HepG2 (cell line): Measurements from ENCODE around the gene SPNS3. TPM values are rescaled to one million over a fixed set of nuclear protein-coding genes. Genes with fewer than 3 reads are reported as not detected.
A peak's percentile ranks its signal among the peaks of the same experiment; 100 is the strongest.

Experiments used
- AHR ChIP-seq: IDR thresholded peaks from 2 replicates; pipeline ENCODE4 v1.6.1; 2018; ENCODE audit warnings: missing genetic modification reagents, missing compliant biosample characterization
- BHLHE40 ChIP-seq: IDR thresholded peaks from 2 replicates; pipeline ENCODE4 v1.6.1; 2011; ENCODE audit warnings: low read length, improper control_type of control experiment
- BRCA1 ChIP-seq: sonication (generic); formaldehyde crosslinking; IDR thresholded peaks from 2 replicates; pipeline ENCODE4 v1.4.0; 2020; ENCODE audit warnings: missing genetic modification reagents
- CENPT ChIP-seq: sonication (generic); formaldehyde crosslinking; IDR thresholded peaks from 2 replicates; pipeline ENCODE4 v1.8.0; 2022; ENCODE audit warnings: low read depth, mild to moderate bottlenecking, moderate library complexity, missing genetic modification reagents
- CREB1 ChIP-seq, 2 experiments: fragments of 450-650 bp in 1 of 2; IDR thresholded peaks; 2 replicates each; pipeline ENCODE4 v1.6.1; 2016 to 2017; ENCODE audit warnings: control low read depth in 1 of 2, mild to moderate bottlenecking in 1 of 2, missing compliant biosample characterization in 1 of 2, missing genetic modification characterization in 1 of 2
- FOXO1 ChIP-seq: sonication (generic); formaldehyde crosslinking; IDR thresholded peaks from 2 replicates; pipeline ENCODE4 v1.4.0; 2020; ENCODE audit warnings: missing genetic modification reagents
- HCFC1 ChIP-seq: fragments of 150-350 bp; IDR thresholded peaks from 2 replicates; pipeline ENCODE4 v1.6.1; 2014; ENCODE audit warnings: low read depth, low read length
- IKZF4 ChIP-seq: sonication (generic); formaldehyde crosslinking; IDR thresholded peaks from 2 replicates; pipeline ENCODE4 v1.5.1; 2020; ENCODE audit warnings: borderline replicate concordance, mild to moderate bottlenecking, low read depth, missing genetic modification reagents; ENCODE audit errors: not compliant biosample characterization
- KAT7 ChIP-seq: IDR thresholded peaks from 2 replicates; pipeline ENCODE4 v1.6.1; 2018; ENCODE audit warnings: borderline replicate concordance, missing compliant biosample characterization
- KLF11 ChIP-seq: IDR thresholded peaks from 2 replicates; pipeline ENCODE4 v1.6.1; 2016; ENCODE audit warnings: missing compliant biosample characterization
- MBNL3 ChIP-seq: fragments of 250-450 bp; sonication (Bioruptor Pico); conservative IDR thresholded peaks from 2 replicates; pipeline ENCODE4 v1.8.0; 2022; ENCODE audit warnings: mild to moderate bottlenecking, inconsistent platforms
- NAIF1 ChIP-seq: sonication (generic); formaldehyde crosslinking; IDR thresholded peaks from 2 replicates; pipeline ENCODE4 v1.5.0; 2020; ENCODE audit warnings: mild to moderate bottlenecking, missing genetic modification reagents, borderline replicate concordance
- NBN ChIP-seq: fragments of 450-650 bp; conservative IDR thresholded peaks from 2 replicates; pipeline ENCODE4 v1.6.1; 2017
- NR1H2 ChIP-seq: sonication (generic); formaldehyde crosslinking; IDR thresholded peaks from 2 replicates; pipeline ENCODE4 v1.8.1; 2022; ENCODE audit warnings: low read depth, missing genetic modification reagents, borderline replicate concordance
- PAF1 ChIP-seq: IDR thresholded peaks from 2 replicates; pipeline ENCODE4 v1.6.1; 2016; ENCODE audit warnings: missing genetic modification reagents, missing compliant biosample characterization
- PHF5A ChIP-seq: IDR thresholded peaks from one replicate; pipeline ENCODE4 v1.6.1; 2018; ENCODE audit warnings: low read depth, missing genetic modification reagents; ENCODE audit not compliant: unreplicated experiment
- PTBP1 ChIP-seq: fragments of 200-400 bp; formaldehyde crosslinking; IDR thresholded peaks from 2 replicates; pipeline ENCODE4 v1.6.1; 2018; ENCODE audit warnings: low read length, low read depth; ENCODE audit not compliant: poor library complexity, severe bottlenecking
- RFX3 ChIP-seq: IDR thresholded peaks from 2 replicates; pipeline ENCODE4 v1.6.1; 2016; ENCODE audit warnings: missing biosample characterization, missing genetic modification reagents
- XRCC5 ChIP-seq: fragments of 200-400 bp; formaldehyde crosslinking; optimal IDR thresholded peaks from 2 replicates; pipeline ENCODE3; 2017; ENCODE audit warnings: mild to moderate bottlenecking, low read length
- ZBTB38 ChIP-seq: sonication (generic); formaldehyde crosslinking; IDR thresholded peaks from 2 replicates; pipeline ENCODE4 v1.5.1; 2020; ENCODE audit warnings: mild to moderate bottlenecking, missing genetic modification reagents
- ZIK1 ChIP-seq: sonication (generic); formaldehyde crosslinking; IDR thresholded peaks from 2 replicates; pipeline ENCODE4 v1.5.0; 2020; ENCODE audit warnings: mild to moderate bottlenecking, low read depth, missing genetic modification reagents, borderline replicate concordance
- ZNF282 ChIP-seq: fragments of 450-650 bp; IDR thresholded peaks from 2 replicates; pipeline ENCODE4 v1.6.1; 2018; ENCODE audit not compliant: partially characterized antibody
- ZNF317 ChIP-seq: sonication (generic); formaldehyde crosslinking; IDR thresholded peaks from 2 replicates; pipeline ENCODE4 v1.5.0; 2020; ENCODE audit warnings: mild to moderate bottlenecking, missing genetic modification reagents
- ZNF382 ChIP-seq: sonication (generic); formaldehyde crosslinking; IDR thresholded peaks from 2 replicates; pipeline ENCODE4 v1.5.0; 2020; ENCODE audit warnings: missing genetic modification reagents, mild to moderate bottlenecking, borderline replicate concordance
- ZNF552 ChIP-seq: sonication (generic); formaldehyde crosslinking; IDR thresholded peaks from 2 replicates; pipeline ENCODE4 v1.9.0; 2022; ENCODE audit warnings: missing genetic modification reagents, mild to moderate bottlenecking, borderline replicate concordance
- ZNF605 ChIP-seq: sonication (generic); formaldehyde crosslinking; IDR thresholded peaks from 2 replicates; pipeline ENCODE4 v1.8.0; 2022; ENCODE audit warnings: mild to moderate bottlenecking, missing genetic modification reagents
- ZNF674 ChIP-seq: sonication (generic); formaldehyde crosslinking; IDR thresholded peaks from 2 replicates; pipeline ENCODE4 v1.5.0; 2020; ENCODE audit warnings: low read depth, mild to moderate bottlenecking, missing genetic modification reagents
- ZNF709 ChIP-seq: sonication (generic); formaldehyde crosslinking; IDR thresholded peaks from 2 replicates; pipeline ENCODE4 v1.5.0; 2020; ENCODE audit warnings: mild to moderate bottlenecking, missing genetic modification reagents
- ZSCAN12 ChIP-seq: sonication (generic); formaldehyde crosslinking; IDR thresholded peaks from 2 replicates; pipeline ENCODE4 v1.9.0; 2021; ENCODE audit warnings: mild to moderate bottlenecking, missing genetic modification reagents
- ZSCAN21 ChIP-seq: sonication (generic); formaldehyde crosslinking; IDR thresholded peaks from 2 replicates; pipeline ENCODE4 v1.8.0; 2022; ENCODE audit warnings: mild to moderate bottlenecking, missing genetic modification reagents, moderate library complexity, borderline replicate concordance
- polyA plus RNA-seq, 8 experiments: library from polyadenylated mRNA; depleted of rRNA in 3 of 8; stranded (reverse) in 7 of 8; unstranded in 1 of 8; fragments of >200 nt; fragmentation: Illumina TruSeq in 4 of 8; extraction: Trizol in 4 of 8; gene quantifications; 2 replicates each; pipeline versions ENCODE4 v1.2.1 to v1.2.3, GENCODE V29; 2011 to 2016; ENCODE audit warnings: low read depth in 4 of 8, missing spikeins in 1 of 8, mixed read lengths in 1 of 8; ENCODE audit not compliant: insufficient read depth in 1 of 8
- total RNA-seq, 5 experiments: library from RNA; depleted of rRNA; stranded (reverse); fragments of >200 nt; fragmentation: Illumina TruSeq; extraction: Trizol; gene quantifications; 2 replicates each; pipeline ENCODE4 v1.2.3, GENCODE V29; 2016; ENCODE audit warnings: low read depth in 1 of 5
- TF ChIP-seq, protein P1 (sequence below): IDR thresholded peaks from 2 replicates; pipeline ENCODE4 v1.6.1; 2016; ENCODE audit warnings: control low read depth
- TF ChIP-seq, protein P2 (sequence below): sonication (generic); formaldehyde crosslinking; IDR thresholded peaks from 2 replicates; pipeline ENCODE4 v1.4.0; 2020; ENCODE audit warnings: mild to moderate bottlenecking, missing genetic modification reagents

Gene SPNS3
- total and polyA plus RNA-seq, 2 of the 13 experiments (the other 11 are each of a cell fraction or from before 2014, with no cell fraction given): not detected

DNA sequence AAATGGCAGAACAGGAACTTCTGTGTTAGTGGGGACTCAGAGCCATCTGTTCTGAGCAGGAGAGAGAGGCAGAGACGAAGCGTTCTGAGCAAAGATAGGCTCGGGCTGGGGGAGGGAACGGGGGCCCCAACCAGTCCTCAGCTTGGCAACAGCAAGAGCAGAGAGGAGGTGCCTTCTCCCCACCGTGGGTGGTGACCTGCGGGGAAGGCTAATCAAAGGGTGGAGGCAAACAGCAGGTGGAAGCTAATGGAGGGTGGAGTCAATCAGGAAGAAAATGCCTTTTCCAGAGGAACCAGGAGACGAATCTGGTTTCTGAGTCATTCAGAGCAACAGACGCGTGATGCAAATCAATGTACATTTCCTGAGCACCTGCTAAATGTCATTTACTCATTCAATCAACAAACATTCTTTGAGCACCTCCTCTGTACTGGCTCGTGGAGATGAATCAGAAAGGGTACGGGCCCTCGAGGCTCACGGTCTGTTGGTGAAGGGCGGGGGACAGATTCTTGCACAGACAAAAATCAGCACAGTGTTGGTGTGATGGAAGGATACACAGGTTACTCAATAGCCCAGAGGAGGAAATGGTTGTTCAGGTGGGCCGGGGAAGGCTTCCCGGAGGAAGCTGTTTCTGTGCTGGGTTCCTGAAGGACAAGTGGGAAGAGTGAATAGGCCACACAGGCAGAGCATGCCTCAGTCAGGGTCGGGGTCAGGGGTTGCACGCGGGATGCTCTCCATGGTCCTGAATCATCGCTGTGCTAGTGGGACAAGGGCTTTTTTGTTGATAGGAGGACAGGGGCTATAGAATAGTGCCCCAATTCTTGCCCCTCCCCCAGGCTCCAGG, 59.2 kb downstream of the SPNS3 start (continued):
- TF ChIP-seq, protein P1, sequence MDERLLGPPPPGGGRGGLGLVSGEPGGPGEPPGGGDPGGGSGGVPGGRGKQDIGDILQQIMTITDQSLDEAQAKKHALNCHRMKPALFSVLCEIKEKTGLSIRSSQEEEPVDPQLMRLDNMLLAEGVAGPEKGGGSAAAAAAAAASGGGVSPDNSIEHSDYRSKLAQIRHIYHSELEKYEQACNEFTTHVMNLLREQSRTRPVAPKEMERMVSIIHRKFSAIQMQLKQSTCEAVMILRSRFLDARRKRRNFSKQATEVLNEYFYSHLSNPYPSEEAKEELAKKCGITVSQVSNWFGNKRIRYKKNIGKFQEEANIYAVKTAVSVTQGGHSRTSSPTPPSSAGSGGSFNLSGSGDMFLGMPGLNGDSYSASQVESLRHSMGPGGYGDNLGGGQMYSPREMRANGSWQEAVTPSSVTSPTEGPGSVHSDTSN: no peak
- TF ChIP-seq ZNF674 (CRISPR knock-in tag): no peak
- 0 out of 2 replicates have a peak, but pooled peaks have one; percentile 54 for TF ChIP-seq ZNF317
- TF ChIP-seq BHLHE40: peak; percentile 92
- no peak for TF ChIP-seq RFX3 (CRISPR knock-in tag)
- TF ChIP-seq NBN: no peak
- TF ChIP-seq ZSCAN21: peak; percentile 83
- TF ChIP-seq NR1H2: no peak
- TF ChIP-seq AHR: peak; percentile 93
- TF ChIP-seq CREB1 (IDR thresholded peaks at IDR 0.05): no peak
- TF ChIP-seq CREB1 (CRISPR knock-in tag; IDR thresholded peaks at IDR 0.05): no peak
- TF ChIP-seq CENPT (CRISPR knock-in tag): no peak
- peak; percentile 81; the same call in 1 of the 2 replicates for TF ChIP-seq ZNF605 (CRISPR knock-in tag)
- peak; percentile 78 for TF ChIP-seq ZSCAN12
- TF ChIP-seq, protein P2, sequence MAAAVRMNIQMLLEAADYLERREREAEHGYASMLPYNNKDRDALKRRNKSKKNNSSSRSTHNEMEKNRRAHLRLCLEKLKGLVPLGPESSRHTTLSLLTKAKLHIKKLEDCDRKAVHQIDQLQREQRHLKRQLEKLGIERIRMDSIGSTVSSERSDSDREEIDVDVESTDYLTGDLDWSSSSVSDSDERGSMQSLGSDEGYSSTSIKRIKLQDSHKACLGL (CRISPR knock-in tag): 0 out of 2 replicates have a peak, but pooled peaks have one; percentile 71
- no peak for TF ChIP-seq PAF1 (CRISPR knock-in tag)
- peak; percentile 46 for TF ChIP-seq XRCC5
- no peak; the same call in 1 of the 2 replicates for TF ChIP-seq NAIF1 (CRISPR knock-in tag)
- no peak for TF ChIP-seq ZNF382 (CRISPR knock-in tag)
- TF ChIP-seq ZBTB38 (CRISPR knock-in tag): 0 out of 2 replicates have a peak, but pooled peaks have one; percentile 55
- TF ChIP-seq PHF5A (CRISPR knock-in tag): no peak
- no peak for TF ChIP-seq MBNL3
- no peak for TF ChIP-seq ZNF552 (CRISPR knock-in tag)
- no peak for TF ChIP-seq ZNF282
- peak; percentile 93; the same call in 1 of the 2 replicates for TF ChIP-seq BRCA1 (CRISPR knock-in tag)
- TF ChIP-seq KLF11 (CRISPR knock-in tag): peak; percentile 98
- TF ChIP-seq HCFC1: no peak
- no peak for TF ChIP-seq PTBP1
- TF ChIP-seq KAT7 (CRISPR knock-in tag): no peak
- 0 out of 2 replicates have a peak, but pooled peaks have one; percentile 34 for TF ChIP-seq ZIK1 (CRISPR knock-in tag)
- 0 out of 2 replicates have a peak, but pooled peaks have one; percentile 15 for TF ChIP-seq FOXO1 (CRISPR knock-in tag)
- peak; percentile 94 for TF ChIP-seq ZNF709 (CRISPR knock-in tag)
- TF ChIP-seq IKZF4 (CRISPR knock-in tag): peak; percentile 71
